Mammary epithelial cell (primary cell): ENCODE results near the gene HPD.

Experiments used
- EZH2 ChIP-seq: IDR thresholded peaks from 2 replicates; pipeline ENCODE4 v1.6.1; 2012; ENCODE audit warnings: low read length, inconsistent platforms, borderline replicate concordance
- TF ChIP-seq, protein P1 (sequence below), 2 donors: IDR thresholded peaks in 1 of 2; conservative IDR thresholded peaks in 1 of 2; 2 replicates each; pipeline ENCODE4 v1.5.1; 2011 to 2012; ENCODE audit warnings: inconsistent platforms in 2 of 2, low read length in 2 of 2, mild to moderate bottlenecking in 2 of 2, control low read depth in 1 of 2, low read depth in 1 of 2; ENCODE audit not compliant: insufficient read depth in 1 of 2; ENCODE audit errors: extremely low read depth in 1 of 2

DNA sequence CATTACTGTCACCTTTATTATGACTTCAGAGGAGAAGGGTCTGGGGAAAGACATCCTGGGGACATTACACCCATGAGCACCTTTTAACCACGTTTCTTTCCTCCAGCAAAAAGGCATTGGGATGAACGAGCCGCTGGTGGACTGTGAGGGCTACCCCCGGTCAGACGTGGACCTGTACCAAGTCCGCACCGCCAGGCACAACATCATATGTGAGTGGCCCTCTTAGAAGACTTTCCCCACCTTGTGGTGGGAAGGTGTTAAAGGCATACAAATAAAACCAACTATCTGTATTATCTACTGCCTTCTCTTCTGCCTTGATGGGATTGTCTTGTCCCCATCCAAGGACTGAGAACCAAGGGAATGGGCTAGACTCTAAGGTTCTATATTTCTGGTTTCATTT lies 36.0 kb upstream of the HPD start:
- TF ChIP-seq, protein P1, sequence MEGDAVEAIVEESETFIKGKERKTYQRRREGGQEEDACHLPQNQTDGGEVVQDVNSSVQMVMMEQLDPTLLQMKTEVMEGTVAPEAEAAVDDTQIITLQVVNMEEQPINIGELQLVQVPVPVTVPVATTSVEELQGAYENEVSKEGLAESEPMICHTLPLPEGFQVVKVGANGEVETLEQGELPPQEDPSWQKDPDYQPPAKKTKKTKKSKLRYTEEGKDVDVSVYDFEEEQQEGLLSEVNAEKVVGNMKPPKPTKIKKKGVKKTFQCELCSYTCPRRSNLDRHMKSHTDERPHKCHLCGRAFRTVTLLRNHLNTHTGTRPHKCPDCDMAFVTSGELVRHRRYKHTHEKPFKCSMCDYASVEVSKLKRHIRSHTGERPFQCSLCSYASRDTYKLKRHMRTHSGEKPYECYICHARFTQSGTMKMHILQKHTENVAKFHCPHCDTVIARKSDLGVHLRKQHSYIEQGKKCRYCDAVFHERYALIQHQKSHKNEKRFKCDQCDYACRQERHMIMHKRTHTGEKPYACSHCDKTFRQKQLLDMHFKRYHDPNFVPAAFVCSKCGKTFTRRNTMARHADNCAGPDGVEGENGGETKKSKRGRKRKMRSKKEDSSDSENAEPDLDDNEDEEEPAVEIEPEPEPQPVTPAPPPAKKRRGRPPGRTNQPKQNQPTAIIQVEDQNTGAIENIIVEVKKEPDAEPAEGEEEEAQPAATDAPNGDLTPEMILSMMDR (conservative IDR thresholded peaks at IDR 0.05 in 1 of 2, IDR thresholded peaks at IDR 0.05 in 1 of 2; ENCODE audit: extremely low read depth in 1 of 2, insufficient read depth in 1 of 2, low read depth in 1 of 2, low read length in 2 of 2), result peak; percentile 19 to 48
- TF ChIP-seq EZH2, result no peak
